ENCODE measurements around the gene NKAIN2. TPM values are rescaled to one million over a fixed set of nuclear protein-coding genes. Genes with fewer than 3 reads are reported as not detected.

Gene NKAIN2
- total and polyA plus RNA-seq, 2 donors (not counting 3 experiments of a cell fraction or from before 2014, with no cell fraction given) = 0.03 TPM; not detected in 1

- Histone ChIP-seq H3K4me2 (ENCODE audit: insufficient read depth, low read length) (no peak overlapping the region), H3K36me3 (ENCODE audit: control insufficient read depth in 2 of 2, extremely low read depth in 1 of 2, insufficient read depth in 2 of 2, low read length in 2 of 2) (no peaks in the 10 kb centered on the region), H3K27me3 (ENCODE audit: control insufficient read depth in 2 of 2, insufficient read depth in 2 of 2, low read length in 2 of 2) (no peaks in the 10 kb centered on the region), H3K9me1 (replicated peaks; ENCODE audit: control insufficient read depth, extremely low read depth, insufficient read depth, low read length) (no peaks in the 10 kb centered on the region), H3K4me1 (ENCODE audit: control insufficient read depth, extremely low read depth, insufficient read depth, low read length) (no peaks in the 10 kb centered on the region), H4K20me1 (replicated peaks; ENCODE audit: control insufficient read depth, extremely low read depth, insufficient read depth, low read length) (no peaks in the 10 kb centered on the region), H3K27ac (ENCODE audit: insufficient read depth, low read depth, low read length) (no peak overlapping the region), H3K4me3 (replicated peaks in 1 of 3; ENCODE audit: insufficient read depth in 1 of 3, low read depth in 1 of 3, low read length in 3 of 3) (no peak overlapping the region), H3K9me3 (replicated peaks; ENCODE audit: control insufficient read depth, insufficient read depth, low read length) (no peaks in the 10 kb centered on the region), H3K79me2 (ENCODE audit: control insufficient read depth, insufficient read depth, low read length) (no peaks in the 10 kb centered on the region), H2AFZ (ENCODE audit: low read depth, low read length) (no peak overlapping the region), H3K9ac (replicated peaks; ENCODE audit: extremely low read depth, insufficient read depth, low read length) (no peak overlapping the region)
- dilution Hi-C loops (cut with MboI; ENCODE audit: extremely low pct_ligation_motif_present, low sequenced_read_pairs) (no loop called here), intact Hi-C loops (cut with micrococcal nuclease) (no loop called here)
- CTCF ChIA-PET = no interaction called here
- TF ChIP-seq POLR2A (IDR thresholded peaks at IDR 0.05; ENCODE audit: low read depth, low read length) (no peak), GATA2 (IDR thresholded peaks at IDR 0.05; ENCODE audit: insufficient read depth, insufficient read length, low read depth, low read length) (no peak), MYC (IDR thresholded peaks at IDR 0.05; ENCODE audit: low read depth, low read length) (no peak), EZH2 (IDR thresholded peaks at IDR 0.05; ENCODE audit: borderline replicate concordance, low read depth, low read length, severe bottlenecking) (no peak), CTCF (IDR thresholded peaks at IDR 0.05; ENCODE audit: extremely low read depth in 1 of 2, insufficient read depth in 1 of 2, low read depth in 1 of 2, low read length in 2 of 2) (no peak), FOS (IDR thresholded peaks at IDR 0.05; ENCODE audit: borderline replicate concordance, insufficient read depth, low read length) (no peak)
- no TSS peak for BruUV-seq (replicated peaks)
- POLR2A ChIA-PET = no interaction called here
- DNase-seq (ENCODE audit: low read depth, low spot score) = no peak
- no peak for FAIRE-seq
These were observed 950.0 kb downstream of the NKAIN2 start for GRCh38 chr6:124753562-124754105.

- no peak overlapping the region for H3K9ac ChIP-seq (replicated peaks; ENCODE audit: extremely low read depth, insufficient read depth, low read length)
- POLR2A ChIA-PET = no interaction called here
- H3K27ac ChIP-seq (ENCODE audit: insufficient read depth, low read depth, low read length) = no peak overlapping the region
- intact Hi-C loops (cut with micrococcal nuclease) = no loop called here
- CTCF ChIA-PET = no interaction called here
- H4K20me1 ChIP-seq (replicated peaks; ENCODE audit: control insufficient read depth, extremely low read depth, insufficient read depth, low read length) = no peaks in the 10 kb centered on the region
- H3K4me1 ChIP-seq (ENCODE audit: control insufficient read depth, extremely low read depth, insufficient read depth, low read length) = no peaks in the 10 kb centered on the region
- DNase-seq (ENCODE audit: low read depth, low spot score) (no peak), FAIRE-seq (no peak)
- H3K27me3 ChIP-seq (ENCODE audit: control insufficient read depth in 2 of 2, insufficient read depth in 2 of 2, low read length in 2 of 2) = no peaks in the 10 kb centered on the region
- H3K79me2 ChIP-seq (ENCODE audit: control insufficient read depth, insufficient read depth, low read length) = no peaks in the 10 kb centered on the region
- no TSS peak for BruUV-seq (replicated peaks)
- H3K36me3 ChIP-seq (ENCODE audit: control insufficient read depth in 2 of 2, extremely low read depth in 1 of 2, insufficient read depth in 2 of 2, low read length in 2 of 2) = no peaks in the 10 kb centered on the region
- dilution Hi-C loops (cut with MboI; ENCODE audit: extremely low pct_ligation_motif_present, low sequenced_read_pairs) = no loop called here
- no peak overlapping the region for H3K4me2 ChIP-seq (ENCODE audit: insufficient read depth, low read length)
- TF ChIP-seq CTCF (IDR thresholded peaks at IDR 0.05; ENCODE audit: extremely low read depth in 1 of 2, insufficient read depth in 1 of 2, low read depth in 1 of 2, low read length in 2 of 2) = no peak
- TF ChIP-seq JUN (IDR thresholded peaks at IDR 0.05; ENCODE audit: borderline replicate concordance, insufficient read depth, insufficient read length, low read depth) = no peak
- TF ChIP-seq MYC (IDR thresholded peaks at IDR 0.05; ENCODE audit: low read depth, low read length) = no peak
- TF ChIP-seq POLR2A (IDR thresholded peaks at IDR 0.05; ENCODE audit: low read depth, low read length) = no peak
- no peak for TF ChIP-seq FOS (IDR thresholded peaks at IDR 0.05; ENCODE audit: borderline replicate concordance, insufficient read depth, low read length)
- TF ChIP-seq GATA2 (IDR thresholded peaks at IDR 0.05; ENCODE audit: insufficient read depth, insufficient read length, low read depth, low read length) = no peak
- no peak for TF ChIP-seq POLR2AphosphoS5 (IDR thresholded peaks at IDR 0.05; ENCODE audit: insufficient read depth, low read depth, low read length)
- TF ChIP-seq EZH2 (IDR thresholded peaks at IDR 0.05; ENCODE audit: borderline replicate concordance, low read depth, low read length, severe bottlenecking) = no peak
- TF ChIP-seq MAX (IDR thresholded peaks at IDR 0.05; ENCODE audit: insufficient read depth, insufficient read length) = no peak
- H3K9me3 ChIP-seq (replicated peaks; ENCODE audit: control insufficient read depth, insufficient read depth, low read length) = no peaks in the 10 kb centered on the region
- no peak overlapping the region for H2AFZ ChIP-seq (ENCODE audit: low read depth, low read length)
- H3K4me3 ChIP-seq (replicated peaks in 1 of 3; ENCODE audit: insufficient read depth in 1 of 3, low read depth in 1 of 3, low read length in 3 of 3) = no peak overlapping the region
- no peaks in the 10 kb centered on the region for H3K9me1 ChIP-seq (replicated peaks; ENCODE audit: control insufficient read depth, extremely low read depth, insufficient read depth, low read length)
These were observed 951.7 kb downstream of the NKAIN2 start for GRCh38 chr6:124755321-124755720.
